NCI-H2107 (cell line): ENCODE results near the gene APMAP.

Source experiments
- DNase-seq: peaks from one replicate; lab custom pipeline; 2025; lab: John Stamatoyannopoulos, UW

The APMAP gene

DNA sequence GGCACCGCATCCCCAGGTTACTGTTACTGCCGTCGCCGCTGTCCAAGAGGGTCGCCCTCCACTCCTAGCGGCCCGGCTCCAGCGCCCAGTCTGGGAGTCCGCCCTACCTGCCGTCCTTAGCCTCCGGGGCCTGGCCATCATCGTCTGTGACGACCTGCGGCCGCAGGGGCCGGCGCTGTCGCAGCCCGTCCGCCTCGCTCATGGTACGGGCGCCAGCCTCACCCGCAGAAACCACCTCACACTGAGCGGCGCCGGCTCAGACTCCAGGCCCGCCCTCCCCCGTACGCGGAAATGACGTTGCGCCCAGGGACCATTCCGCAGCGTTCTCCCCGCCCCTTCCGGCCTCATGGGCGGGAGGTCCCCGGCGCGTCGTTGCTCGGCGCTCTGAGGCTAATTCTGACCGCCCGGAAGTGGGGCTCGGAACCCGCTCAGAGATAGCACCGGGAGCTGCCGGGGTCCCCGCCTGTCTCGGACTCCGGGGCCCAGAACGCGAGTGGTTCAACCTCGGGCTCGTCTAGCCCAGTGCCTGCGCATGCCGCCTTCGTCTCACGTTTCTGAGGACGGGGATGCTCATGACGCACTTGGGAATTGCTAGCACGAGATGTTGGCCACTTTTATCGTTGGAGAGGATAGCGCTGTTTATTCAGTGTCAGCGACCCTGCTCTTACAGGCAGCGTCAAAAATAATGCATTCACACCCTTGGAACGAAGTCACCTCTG, at the start of gene APMAP:
APMAP (minus strand) TSS at position 265 of the 719 bp plus-strand sequence; CDS start at position 202, 63 bp downstream.
- DNase-seq, result peak; percentile 72

DNA sequence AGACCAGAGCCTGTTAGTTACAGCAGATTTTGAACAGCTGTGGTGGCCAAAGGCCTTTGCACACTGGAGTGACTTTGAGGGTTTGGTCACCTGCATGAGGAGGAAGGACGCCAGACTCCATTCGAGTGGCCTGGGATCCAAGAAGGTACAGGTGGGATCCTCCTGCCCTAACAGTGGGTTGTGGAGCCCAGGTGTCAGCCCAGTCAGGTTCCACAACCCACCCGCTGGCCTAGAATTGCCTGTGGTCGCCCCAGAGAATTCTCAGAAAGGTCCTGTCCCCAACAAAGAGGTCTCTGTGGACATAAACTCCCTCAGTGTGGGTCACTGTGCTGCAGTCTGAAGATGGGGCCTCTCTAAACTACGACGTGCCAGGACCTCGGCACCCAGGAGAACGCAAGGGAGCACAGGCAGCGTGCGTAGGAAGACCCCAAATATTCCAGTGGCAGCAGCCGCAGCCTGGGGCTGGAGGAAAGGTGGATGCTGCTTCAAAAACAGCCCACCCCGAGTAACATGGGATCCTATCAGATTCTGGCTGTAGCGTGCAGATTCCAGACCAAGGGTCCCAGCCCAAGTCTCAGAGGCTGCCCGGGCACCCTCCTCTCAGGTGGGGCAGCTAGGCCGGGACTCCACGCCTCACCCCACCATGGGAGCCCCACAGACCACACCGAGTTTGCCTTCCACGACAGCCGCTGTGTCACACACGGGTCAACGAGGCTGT, 49.4 kb upstream of the APMAP start:
- no peak for DNase-seq

- no peak for DNase-seq
These were observed 47.9 kb upstream of the APMAP start for GRCh38 chr20:25040438-25040831.

GRCh38 chr20:25039697-25040437, 47.3 kb upstream of the APMAP start:
- no peak for DNase-seq

DNA sequence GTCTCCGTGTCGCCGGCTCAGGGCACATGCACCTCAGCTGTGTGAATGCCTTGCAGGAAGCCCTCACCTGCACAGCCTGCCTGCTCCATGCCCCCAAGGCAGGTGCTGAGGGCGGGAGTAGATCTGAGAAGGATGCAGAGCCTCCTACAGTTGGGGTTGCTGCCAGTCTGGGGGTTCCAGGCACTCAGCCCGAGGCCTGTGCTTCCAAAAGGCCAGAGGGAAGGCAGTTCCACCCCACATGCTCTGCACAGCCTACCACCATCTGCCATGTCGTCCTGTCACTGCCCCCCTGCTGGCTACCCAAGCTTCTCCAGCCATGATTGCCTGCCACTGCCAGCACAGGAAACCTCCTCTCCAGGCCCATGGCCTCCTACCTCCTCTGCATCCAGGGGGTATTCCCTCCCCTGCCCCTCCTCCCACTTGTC, 46.1 kb upstream of the APMAP start:
- no peak for DNase-seq

- no peak for DNase-seq
These were observed 45.5 kb upstream of the APMAP start for GRCh38 chr20:25038103-25038410.

DNA sequence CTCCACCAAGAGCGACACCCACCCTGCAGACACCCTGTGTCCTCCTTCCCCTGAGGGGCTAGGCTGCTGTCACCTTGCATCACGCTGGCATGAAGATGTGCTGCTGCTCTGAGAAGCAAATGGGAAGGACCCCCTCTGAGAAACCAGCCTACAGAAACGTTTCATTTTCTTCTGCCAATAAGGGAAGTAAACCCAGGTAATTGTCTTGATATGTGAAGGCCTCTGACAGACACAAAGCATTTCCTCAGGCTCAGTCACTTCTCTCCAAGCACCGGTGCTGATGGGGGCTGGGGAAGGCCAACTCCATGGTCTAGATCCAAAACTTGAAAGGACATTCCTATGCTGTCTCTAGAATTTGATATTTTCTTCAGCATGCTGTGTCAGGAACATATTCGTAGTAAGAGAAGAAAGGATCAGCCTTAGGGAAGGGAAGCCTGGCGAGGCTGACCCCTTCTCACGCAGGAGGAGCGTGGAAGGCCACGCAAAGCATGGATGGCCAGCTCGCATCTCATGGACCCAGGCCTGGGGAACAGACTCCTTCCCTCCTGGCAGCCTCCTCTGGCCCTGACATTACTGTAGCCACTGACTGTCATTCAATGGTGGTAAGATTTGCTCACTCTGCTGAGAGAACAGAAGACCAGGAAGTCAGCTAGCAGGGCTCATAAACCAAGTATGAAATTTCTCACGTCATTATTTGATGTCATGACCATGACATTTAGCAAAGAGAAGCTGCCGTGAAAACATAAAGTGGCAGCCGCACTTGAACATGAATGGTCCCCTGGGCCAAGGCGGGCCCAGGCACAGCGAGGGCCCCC, 44.9 kb upstream of the APMAP start:
- no peak for DNase-seq

DNA sequence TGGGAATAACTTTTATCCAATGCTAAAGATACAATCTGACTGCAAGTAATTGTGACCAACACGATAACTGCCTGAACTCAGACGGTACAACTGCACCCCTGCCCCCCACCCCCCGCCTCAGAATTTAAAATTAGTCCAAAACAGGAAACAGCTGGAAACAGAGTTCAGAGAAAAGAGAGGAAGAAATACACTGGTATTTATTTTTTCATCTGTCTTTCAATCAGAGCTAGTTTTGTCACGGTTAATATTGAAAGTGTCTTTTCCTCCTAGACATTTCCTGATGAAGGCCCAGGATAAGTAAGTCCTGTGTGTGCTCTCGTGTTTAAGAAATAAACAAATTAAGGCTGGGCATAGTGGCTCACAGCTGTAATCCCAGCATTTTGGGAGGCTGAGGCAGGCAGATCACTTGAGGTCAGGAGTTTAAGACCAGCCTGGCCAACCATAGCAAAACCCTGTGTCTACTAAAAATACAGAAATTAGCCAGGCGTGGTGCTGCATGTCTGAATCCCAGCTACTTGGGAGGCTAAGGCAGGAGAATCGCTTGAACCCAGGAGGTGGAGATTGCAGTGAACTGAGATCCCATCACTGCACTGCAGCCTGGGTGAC, 43.9 kb upstream of the APMAP start:
- no peak for DNase-seq

- no peak for DNase-seq
These were observed 43.4 kb upstream of the APMAP start for GRCh38 chr20:25035921-25036320.

- no peak for DNase-seq
These were observed 41.4 kb upstream of the APMAP start for GRCh38 chr20:25033924-25034300.

GRCh38 chr20:25033265-25033923, 40.8 kb upstream of the APMAP start:
- DNase-seq, result no peak

DNA sequence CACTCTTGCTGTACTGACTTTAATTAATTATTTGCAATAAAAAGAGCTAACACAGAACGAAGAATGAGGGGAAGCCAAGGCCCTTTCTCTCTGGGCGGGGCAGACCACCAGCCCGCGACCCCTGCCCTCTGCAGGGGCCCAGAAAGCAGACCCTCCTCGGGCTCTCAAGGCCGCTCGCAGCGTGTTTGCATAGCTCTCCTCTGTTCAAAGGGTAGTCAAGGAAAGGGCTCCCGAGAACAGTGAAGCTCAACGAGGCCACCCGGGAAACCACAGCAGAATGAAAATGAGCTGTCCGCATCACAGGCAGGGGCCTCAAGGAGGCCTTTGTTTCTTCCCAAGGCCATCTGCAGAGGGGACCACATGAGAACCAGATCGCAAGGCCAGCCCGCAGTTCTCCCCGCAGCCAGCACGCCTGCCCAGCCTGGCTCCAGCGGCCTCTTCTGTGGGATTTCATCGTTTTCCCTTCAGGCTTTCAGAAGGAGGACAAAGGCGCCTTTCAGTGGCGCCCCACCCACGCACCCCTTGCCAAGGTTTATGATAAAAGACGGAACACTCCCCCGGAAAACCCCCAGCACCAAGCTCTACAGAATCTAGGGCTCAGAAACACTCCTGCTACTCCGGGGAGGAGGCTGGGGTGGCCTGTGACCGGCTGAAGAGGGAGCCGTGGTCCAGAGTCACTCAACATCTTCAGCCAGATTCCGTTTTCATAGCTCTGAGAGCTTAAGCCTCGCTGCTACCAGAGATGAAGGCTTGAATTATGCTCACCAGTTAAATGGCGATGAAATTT, 40.1 kb upstream of the APMAP start:
- DNase-seq, result no peak

DNA sequence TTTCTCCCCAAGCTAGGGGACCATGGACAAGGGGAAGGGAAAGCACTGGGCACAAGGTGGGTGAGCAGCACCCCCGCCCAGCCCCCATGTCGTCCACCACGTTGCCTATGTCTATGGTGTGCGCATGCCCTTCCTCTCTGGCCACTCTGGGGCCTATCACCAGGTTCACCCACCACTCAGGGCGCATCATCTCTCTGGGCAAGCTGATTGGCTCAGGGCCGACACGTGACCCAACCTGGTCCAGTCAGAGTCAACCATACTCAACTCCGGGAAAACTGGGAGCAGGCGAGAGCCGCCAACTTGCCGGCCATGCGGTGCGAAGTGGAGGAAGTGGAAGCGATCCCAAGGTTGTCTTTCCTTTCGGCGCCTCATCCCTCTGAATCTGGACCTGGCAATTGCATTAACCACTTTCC, 39.5 kb upstream of the APMAP start:
- DNase-seq, result no peak

DNA sequence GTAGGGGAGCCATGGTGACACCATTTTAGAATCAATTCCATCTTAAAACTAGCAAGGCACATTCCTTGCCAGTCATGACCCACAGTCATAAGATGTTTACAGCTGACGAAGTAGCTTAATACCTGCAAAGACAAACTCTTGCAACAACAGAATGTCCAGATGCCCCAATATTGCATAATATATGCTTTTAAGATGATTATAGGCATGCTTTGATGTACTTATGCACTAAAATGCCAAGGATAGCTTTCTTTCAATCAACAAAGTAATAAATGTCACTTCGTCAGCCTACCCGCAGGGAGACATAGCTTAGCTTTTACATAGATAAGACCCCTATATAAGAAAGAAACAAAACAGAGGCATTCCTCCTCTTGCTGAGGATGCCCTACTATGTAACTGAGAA, 38.7 kb upstream of the APMAP start:
- DNase-seq, result no peak

DNA sequence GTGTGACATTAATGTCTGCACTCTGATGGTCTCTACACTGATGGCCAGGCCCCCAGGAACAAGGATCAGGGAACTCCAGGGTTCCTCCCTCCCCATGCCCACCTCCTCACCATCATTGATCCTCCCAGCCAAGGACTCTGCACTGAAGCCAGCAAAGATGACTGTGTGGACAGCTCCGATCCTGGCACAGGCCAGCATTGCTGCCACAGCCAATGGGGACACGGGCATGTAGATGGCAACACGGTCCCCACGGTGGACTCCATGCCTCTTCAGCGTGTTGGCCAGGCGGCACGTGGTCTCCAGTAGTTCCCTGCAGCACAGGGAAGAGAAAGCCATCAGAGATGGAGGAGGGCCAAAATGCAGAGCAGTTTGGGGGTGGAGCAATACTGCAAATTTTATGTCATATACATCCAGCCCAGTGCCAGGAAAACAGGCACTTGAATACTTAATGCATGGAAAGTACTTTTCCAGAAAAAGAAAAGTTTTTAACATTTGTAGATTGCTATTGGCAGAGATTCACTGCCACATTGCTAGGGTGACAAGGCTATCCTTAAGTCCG, 38.2 kb upstream of the APMAP start:
- DNase-seq, result no peak

GRCh38 chr20:25030007-25030648, 37.6 kb upstream of the APMAP start:
- no peak for DNase-seq

GRCh38 chr20:25025986-25026605, 33.5 kb upstream of the APMAP start:
- no peak for DNase-seq

GRCh38 chr20:25025091-25025861, 32.7 kb upstream of the APMAP start:
- DNase-seq, result no peak
